Activated naive CD4-positive, alpha-beta T cell (primary cell): ENCODE data around the gene CCDC190.
"Not testable (repeated sequence)": the region's sequence is repeated elsewhere in the genome, so short reads cannot be mapped to it uniquely, and the experiment has no call there.

Experiments
- DNase-seq, 4 experiments: peaks; one replicate each; lab custom pipeline; 2025; lab: John Stamatoyannopoulos, UW

The CCDC190 gene

GRCh38 chr1:162861101-162861500 is at the start of gene CCDC190:
Gene CCDC190, minus strand, starts transcription at chr1:162861175. Its CDS starts 1,529 bp downstream, at chr1:162859646.
- DNase-seq: no peak

GRCh38 chr1:162910161-162910560 is 49.2 kb upstream of the CCDC190 start:
- DNase-seq: no peak

- no peak for DNase-seq
These were observed 47.8 kb upstream of the CCDC190 start for GRCh38 chr1:162908780-162909179.

GRCh38 chr1:162908236-162908635 is 47.3 kb upstream of the CCDC190 start:
- no peak for DNase-seq

- no peak for DNase-seq
These were observed 45.5 kb upstream of the CCDC190 start for GRCh38 chr1:162906485-162906884.

- DNase-seq: no peak
These were observed 44.5 kb upstream of the CCDC190 start for GRCh38 chr1:162905174-162906158.

- no peak for DNase-seq
These were observed 43.6 kb upstream of the CCDC190 start for GRCh38 chr1:162904579-162904978.

GRCh38 chr1:162904023-162904422 is 43.0 kb upstream of the CCDC190 start:
- DNase-seq: no peak

GRCh38 chr1:162903246-162903645 is 42.3 kb upstream of the CCDC190 start:
- DNase-seq: no peak

- no peak for DNase-seq
These were observed 41.4 kb upstream of the CCDC190 start for GRCh38 chr1:162902416-162902815.

GRCh38 chr1:162901243-162901642 is 40.3 kb upstream of the CCDC190 start:
- DNase-seq: no peak

GRCh38 chr1:162899422-162900146 is 38.6 kb upstream of the CCDC190 start:
- DNase-seq: no peak

GRCh38 chr1:162893612-162893908 is 32.6 kb upstream of the CCDC190 start:
- no peak for DNase-seq

- no peak for DNase-seq
These were observed 32.1 kb upstream of the CCDC190 start for GRCh38 chr1:162892906-162893611.

- DNase-seq: no peak
These were observed 29.0 kb upstream of the CCDC190 start for GRCh38 chr1:162889989-162890388.

- no peak for DNase-seq
These were observed 25.7 kb upstream of the CCDC190 start for GRCh38 chr1:162886705-162887104.

GRCh38 chr1:162885265-162885664 is 24.3 kb upstream of the CCDC190 start:
- no peak for DNase-seq

- DNase-seq: no peak
These were observed 23.9 kb upstream of the CCDC190 start for GRCh38 chr1:162884831-162885230.

- no peak for DNase-seq
These were observed 21.3 kb upstream of the CCDC190 start for GRCh38 chr1:162882248-162882674.

GRCh38 chr1:162881590-162881989 is 20.6 kb upstream of the CCDC190 start:
- no peak for DNase-seq

GRCh38 chr1:162880617-162881016 is 19.6 kb upstream of the CCDC190 start:
- DNase-seq: not testable (repeated sequence)

- no peak for DNase-seq
These were observed 17.1 kb upstream of the CCDC190 start for GRCh38 chr1:162878000-162878596.
